ENCODE data around the gene JMJD6. TPM values are rescaled to one million over a fixed set of nuclear protein-coding genes. Genes with fewer than 3 reads are reported as not detected.

The JMJD6 gene
- total and polyA plus RNA-seq, 9 of the 15 experiments (the other 6 are each of a cell fraction or from before 2014, with no cell fraction given), result 2.5 to 52.3 (median 36.3) TPM

DNA sequence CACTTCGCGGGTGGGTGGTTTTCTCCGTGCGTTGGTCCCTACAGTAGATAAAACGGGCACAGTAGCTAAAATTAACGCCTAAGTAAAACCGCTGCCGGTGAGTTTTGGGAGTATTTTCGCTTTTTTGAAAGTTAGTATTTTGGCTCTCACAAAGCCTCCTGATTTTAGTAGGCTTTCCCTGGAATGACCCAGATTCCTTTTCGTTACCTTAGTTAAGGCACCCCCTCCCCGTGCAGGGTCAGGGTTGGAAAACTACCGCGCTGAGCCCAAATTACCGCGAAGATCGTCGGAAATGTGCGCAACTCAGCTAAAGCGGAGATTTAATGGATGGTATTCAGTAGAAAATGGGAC, 54.5 kb downstream of the JMJD6 start (continued):
- no peak for TF ChIP-seq RAD21 (CRISPR knock-in tag; conservative IDR thresholded peaks at IDR 0.05 in 1 of 2, IDR thresholded peaks at IDR 0.05 in 1 of 2)

DNA sequence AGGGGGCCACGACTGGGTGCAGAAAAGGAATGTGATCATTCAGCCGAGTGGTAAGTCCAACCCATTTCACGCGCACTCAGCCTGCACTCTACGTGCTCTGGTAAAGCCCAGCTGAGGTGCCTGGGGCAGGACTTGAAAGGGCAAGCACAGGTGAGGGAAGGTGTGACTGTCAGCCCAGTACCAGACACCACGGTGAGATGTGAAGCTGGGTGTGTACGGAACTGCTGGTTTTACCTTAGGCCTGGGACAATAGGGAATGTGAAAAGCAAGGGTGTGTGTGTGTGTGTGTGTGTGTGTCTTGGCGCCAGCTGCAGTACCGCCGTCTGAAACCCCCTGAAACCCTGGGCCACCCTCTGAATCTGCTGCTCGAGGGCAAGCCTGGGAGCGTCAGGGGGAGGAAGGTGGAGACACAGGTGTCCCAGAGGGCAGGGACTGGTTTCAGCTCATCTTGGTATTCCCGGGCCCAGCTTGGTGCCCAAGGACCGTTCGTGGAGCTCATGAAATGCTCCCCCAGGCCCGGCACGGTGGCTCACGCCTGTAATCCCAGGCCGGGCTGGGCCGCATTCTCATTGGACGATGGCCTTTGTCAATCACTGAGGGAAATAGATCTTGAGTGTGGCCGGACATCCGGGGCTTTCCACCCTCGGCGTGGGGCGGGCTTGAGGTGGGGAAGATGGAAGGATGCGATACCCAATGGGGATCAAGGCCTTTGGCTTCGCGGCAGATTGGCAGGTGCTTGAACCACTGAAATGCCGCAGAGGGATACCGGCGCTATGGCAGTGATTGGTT, 55.1 kb downstream of the JMJD6 start:
- Histone ChIP-seq H3K4me1 (replicated peaks in 1 of 2; ENCODE audit: control insufficient read depth in 2 of 2, insufficient read depth in 2 of 2, low read length in 2 of 2) (peaks cover 30 to 37% of the 10 kb centered on the region in 2 experiments; a peak in 4 of 5 replicates), H4K20me1 (replicated peaks; ENCODE audit: control insufficient read depth, insufficient read depth, low read length) (no peaks in the 10 kb centered on the region), H3K9me3 (replicated peaks; ENCODE audit: control insufficient read depth, insufficient read depth, low read depth, low read length) (no peaks in the 10 kb centered on the region), H3K27ac (ENCODE audit: extremely low read depth, low read depth, low read length) (peak overlapping the region; percentile 88), H3K9ac (ENCODE audit: insufficient read depth in 1 of 2, low read depth in 2 of 2, low read length in 2 of 2) (peak overlapping the region; percentile 89 to 90), H3K27me3 (ENCODE audit: control insufficient read depth in 2 of 2, insufficient read depth in 2 of 2, low read length in 2 of 2) (no peaks in the 10 kb centered on the region), H3K79me2 (ENCODE audit: control insufficient read depth, insufficient read depth, low read length) (peaks cover 7% of the 10 kb centered on the region; the same call in 2 of the 3 replicates), H3K4me3 (peak overlapping the region; percentile 60), H3K9me1 (ENCODE audit: control insufficient read depth, insufficient read depth, low read length) (no peaks in the 10 kb centered on the region), H3K4me2 (ENCODE audit: insufficient read depth, low read length) (peak overlapping the region; percentile 91), H2AFZ (ENCODE audit: low read depth, low read length) (peak overlapping the region; percentile 96), H3K36me3 (ENCODE audit: control insufficient read depth, insufficient read depth, low read length) (no peaks in the 10 kb centered on the region)
- CTCF ChIA-PET (ENCODE audit: low intra/inter-chr PET ratio), result no interaction called here
- ATAC-seq, result peak; percentile 97
- WGBS (ENCODE audit: insufficient coverage, low coverage, missing lambda C conversion rate), result 36% methylated on average over 32 of the region's 32 CpGs
- in situ Hi-C loops (cut with MboI) (no loop called here), intact Hi-C loops (cut with micrococcal nuclease) (loop anchor here (5.0 kb wide), 1 partner anchor 34 kb away; no protein-coding TSS in a partner anchor)
- BruUV-seq (replicated peaks), result no TSS peak
- POLR2A ChIA-PET, result interaction anchor here (0.6 to 1.9 kb wide), 16 partner anchors 10 to 115 kb away, joined by 3 to 10 read pairs (median 4); partner anchors contain the start of gene SRSF2
- peak; percentile 97 to 99 (median 98) for DNase-seq (ENCODE audit: extremely low read depth in 1 of 4, low spot score in 3 of 4)
- FAIRE-seq, result peak; percentile 96
- TF ChIP-seq DDX20 (tag; IDR thresholded peaks at IDR 0.05; ENCODE audit: low read depth) (no peak), PRPF4 (IDR thresholded peaks at IDR 0.05; ENCODE audit: insufficient read depth, low read depth, low read length, poor library complexity, severe bottlenecking) (no peak), TBP (optimal IDR thresholded peaks at IDR 0.05; ENCODE audit: low read depth, low read length) (no peak), TSC22D4 (tag; IDR thresholded peaks at IDR 0.05) (no peak), ZNF174 (CRISPR knock-in tag; IDR thresholded peaks at IDR 0.05) (no peak), ZNF133 (CRISPR knock-in tag; IDR thresholded peaks at IDR 0.05) (no peak), POLR2G (IDR thresholded peaks at IDR 0.05; ENCODE audit: low read depth, low read length) (peak; percentile 79), ZNF436 (CRISPR knock-in tag; IDR thresholded peaks at IDR 0.05) (no peak), HNRNPK (IDR thresholded peaks at IDR 0.05; ENCODE audit: low read depth, low read length, poor library complexity, severe bottlenecking) (no peak)
- TF ChIP-seq, protein P1, sequence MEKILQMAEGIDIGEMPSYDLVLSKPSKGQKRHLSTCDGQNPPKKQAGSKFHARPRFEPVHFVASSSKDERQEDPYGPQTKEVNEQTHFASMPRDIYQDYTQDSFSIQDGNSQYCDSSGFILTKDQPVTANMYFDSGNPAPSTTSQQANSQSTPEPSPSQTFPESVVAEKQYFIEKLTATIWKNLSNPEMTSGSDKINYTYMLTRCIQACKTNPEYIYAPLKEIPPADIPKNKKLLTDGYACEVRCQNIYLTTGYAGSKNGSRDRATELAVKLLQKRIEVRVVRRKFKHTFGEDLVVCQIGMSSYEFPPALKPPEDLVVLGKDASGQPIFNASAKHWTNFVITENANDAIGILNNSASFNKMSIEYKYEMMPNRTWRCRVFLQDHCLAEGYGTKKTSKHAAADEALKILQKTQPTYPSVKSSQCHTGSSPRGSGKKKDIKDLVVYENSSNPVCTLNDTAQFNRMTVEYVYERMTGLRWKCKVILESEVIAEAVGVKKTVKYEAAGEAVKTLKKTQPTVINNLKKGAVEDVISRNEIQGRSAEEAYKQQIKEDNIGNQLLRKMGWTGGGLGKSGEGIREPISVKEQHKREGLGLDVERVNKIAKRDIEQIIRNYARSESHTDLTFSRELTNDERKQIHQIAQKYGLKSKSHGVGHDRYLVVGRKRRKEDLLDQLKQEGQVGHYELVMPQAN (IDR thresholded peaks at IDR 0.05; ENCODE audit: borderline replicate concordance), result 0 out of 2 replicates have a peak, but pooled peaks have one; percentile 61
- TF ChIP-seq, protein P2, sequence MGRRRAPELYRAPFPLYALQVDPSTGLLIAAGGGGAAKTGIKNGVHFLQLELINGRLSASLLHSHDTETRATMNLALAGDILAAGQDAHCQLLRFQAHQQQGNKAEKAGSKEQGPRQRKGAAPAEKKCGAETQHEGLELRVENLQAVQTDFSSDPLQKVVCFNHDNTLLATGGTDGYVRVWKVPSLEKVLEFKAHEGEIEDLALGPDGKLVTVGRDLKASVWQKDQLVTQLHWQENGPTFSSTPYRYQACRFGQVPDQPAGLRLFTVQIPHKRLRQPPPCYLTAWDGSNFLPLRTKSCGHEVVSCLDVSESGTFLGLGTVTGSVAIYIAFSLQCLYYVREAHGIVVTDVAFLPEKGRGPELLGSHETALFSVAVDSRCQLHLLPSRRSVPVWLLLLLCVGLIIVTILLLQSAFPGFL (CRISPR knock-in tag; IDR thresholded peaks at IDR 0.05), result no peak
